HCT116 (cell line): ENCODE data around the gene AGER.

Source experiments
- CEBPB ChIP-seq: IDR thresholded peaks from 2 replicates; pipeline ENCODE4 v1.6.1; 2012; ENCODE audit warnings: low read depth
- CTCF ChIP-seq, 3 experiments: fragments of 200-600 bp in 1 of 3; sonication (generic) in 1 of 3; IDR thresholded peaks in 2 of 3; conservative IDR thresholded peaks in 1 of 3; 2 replicates each; pipeline ENCODE4 v1.5.1; 2012 to 2017; ENCODE audit warnings: low read depth in 2 of 3, low read length in 2 of 3, antibody characterized with exemption in 1 of 3, borderline replicate concordance in 1 of 3, control low read depth in 1 of 3, mild to moderate bottlenecking in 1 of 3, mixed read lengths in 1 of 3, mixed run types in 1 of 3, moderate library complexity in 1 of 3; ENCODE audit not compliant: insufficient read depth in 1 of 3
- EGR1 ChIP-seq: IDR thresholded peaks from 2 replicates; pipeline ENCODE4 v1.6.1; 2012; ENCODE audit warnings: low read depth
- JUND ChIP-seq: IDR thresholded peaks from 2 replicates; pipeline ENCODE4 v1.6.1; 2012
- MAX ChIP-seq: IDR thresholded peaks from 2 replicates; pipeline ENCODE4 v1.6.1; 2012
- POLR2A ChIP-seq: IDR thresholded peaks from 2 replicates; pipeline ENCODE4 v1.7.0; 2011; ENCODE audit warnings: borderline replicate concordance; ENCODE audit not compliant: insufficient read depth, insufficient read length; ENCODE audit errors: extremely low read depth
- POLR2AphosphoS5 ChIP-seq: IDR thresholded peaks from 2 replicates; pipeline ENCODE4 v1.6.1; 2011; ENCODE audit warnings: mild to moderate bottlenecking, low read depth, low read length, moderate library complexity
- REST ChIP-seq: IDR thresholded peaks from 2 replicates; pipeline ENCODE4 v1.6.1; 2012; ENCODE audit warnings: low read depth
- SP1 ChIP-seq: IDR thresholded peaks from 2 replicates; pipeline ENCODE4 v1.6.1; 2012; ENCODE audit warnings: low read depth
- TCF7L2 ChIP-seq: IDR thresholded peaks from 2 replicates; pipeline ENCODE4 v1.7.0; 2011; ENCODE audit warnings: borderline replicate concordance, inconsistent platforms; ENCODE audit not compliant: insufficient read depth, insufficient read length; ENCODE audit errors: extremely low read depth
- YY1 ChIP-seq: IDR thresholded peaks from 2 replicates; pipeline ENCODE4 v1.6.1; 2011; ENCODE audit warnings: low read length, low read depth, moderate library complexity, mild to moderate bottlenecking; ENCODE audit not compliant: insufficient replicate concordance; ENCODE audit errors: extremely low read depth
- ZBTB33 ChIP-seq: IDR thresholded peaks from 2 replicates; pipeline ENCODE4 v1.6.1; 2011; ENCODE audit warnings: mild to moderate bottlenecking, low read length, moderate library complexity; ENCODE audit not compliant: insufficient replicate concordance; ENCODE audit errors: extremely low read depth
- ZNF274 ChIP-seq: fragments of 200-500 bp; sonication (Bioruptor generic); IDR thresholded peaks from 2 replicates; pipeline ENCODE4 v1.6.1; 2014; ENCODE audit warnings: mild to moderate bottlenecking, low read depth, low read length, inconsistent platforms

- no peak for TF ChIP-seq POLR2A
- peak; percentile 42 for TF ChIP-seq POLR2AphosphoS5
- TF ChIP-seq YY1: no peak
- TF ChIP-seq TCF7L2: no peak
- peak in 2 of 3 experiments; percentile 8 to 37; a peak in 2 of 6 replicates for TF ChIP-seq CTCF (IDR thresholded peaks at IDR 0.05 in 2 of 3, conservative IDR thresholded peaks at IDR 0.05 in 1 of 3; ENCODE audit: borderline replicate concordance in 1 of 3, insufficient read depth in 1 of 3, low read depth in 2 of 3, low read length in 2 of 3)
- no peak for TF ChIP-seq EGR1
- TF ChIP-seq MAX: no peak
- no peak for TF ChIP-seq ZBTB33
- TF ChIP-seq REST: no peak
- TF ChIP-seq JUND: no peak
- TF ChIP-seq ZNF274: no peak
- no peak for TF ChIP-seq CEBPB
- no peak for TF ChIP-seq SP1
Observed at GRCh38 chr6:32168807-32169591, 15.1 kb downstream of the AGER start.
